ENCODE measurements around the gene CAVIN3.

- TF ChIP-seq ATF3 (IDR thresholded peaks at IDR 0.05; ENCODE audit: borderline replicate concordance, extremely low read depth, low read depth, low read length) (no peak), NRF1 (conservative IDR thresholded peaks at IDR 0.05; ENCODE audit: low read depth, low read length) (no peak), POLR2A (IDR thresholded peaks at IDR 0.05; ENCODE audit: low read depth, low read length) (no peak)
These were observed 14.5 kb upstream of the CAVIN3 start for GRCh38 chr11:6334806-6335205.
